H1 (cell line): ENCODE data around the gene ADORA1. TPM values are rescaled to one million over a fixed set of nuclear protein-coding genes. Genes with fewer than 3 reads are reported as not detected.

Experiments used
- CTCF ChIA-PET: fragments of 300-600 bp; sonication (Branson Sonifier 250); formaldehyde crosslinking; loops from one replicate; lab custom pipeline; 2021; ENCODE audit not compliant: partially characterized antibody; lab: Charles Lee
- POLR2A ChIA-PET: fragments of 300-600 bp; sonication (Branson Sonifier 250); formaldehyde crosslinking; loops from one replicate; lab custom pipeline; 2021; ENCODE audit warnings: inconsistent platforms; ENCODE audit not compliant: partially characterized antibody; lab: Charles Lee
- DNase-seq, 2 experiments: peaks; one replicate each; pipeline versions ENCODE4 v3.0.0 to v3.0.0-alpha.2; 2010 to 2022; ENCODE audit warnings: low spot score in 2 of 2, low read depth in 1 of 2, mixed read lengths in 1 of 2
- FAIRE-seq: peaks from 2 replicates; lab custom pipeline; 2011; peaks lifted over from hg19 to GRCh38; lab: Jason Lieb, UNC
- H2AFZ ChIP-seq: 2 replicates; pipeline ENCODE4 v1.8.1; 2012; ENCODE audit warnings: low read length, inconsistent platforms
- H2AK5ac ChIP-seq: 2 replicates; pipeline ENCODE4 v1.6.1; 2013; ENCODE audit warnings: low read depth, low read length
- H2BK120ac ChIP-seq: replicated peaks from 2 replicates; pipeline ENCODE3; 2013; ENCODE audit warnings: low read depth, low read length, inconsistent platforms
- H2BK12ac ChIP-seq: 2 replicates; pipeline ENCODE4 v1.6.1; 2013; ENCODE audit warnings: low read depth, low read length
- H2BK15ac ChIP-seq: 2 replicates; pipeline ENCODE4 v1.6.1; 2013; ENCODE audit warnings: low read length
- H2BK20ac ChIP-seq: 2 replicates; pipeline ENCODE4 v1.6.1; 2013; ENCODE audit warnings: low read length
- H2BK5ac ChIP-seq: 2 replicates; pipeline ENCODE4 v1.6.1; 2013; ENCODE audit warnings: low read depth, low read length
- H3K14ac ChIP-seq: 2 replicates; pipeline ENCODE4 v1.6.1; 2013; ENCODE audit warnings: inconsistent platforms; ENCODE audit not compliant: insufficient read length
- H3K18ac ChIP-seq: 2 replicates; pipeline ENCODE4 v1.6.1; 2013; ENCODE audit warnings: low read length; ENCODE audit errors: extremely low read depth
- H3K23ac ChIP-seq: 2 replicates; pipeline ENCODE4 v1.6.1; 2013; ENCODE audit warnings: inconsistent platforms; ENCODE audit not compliant: insufficient read length
- H3K23me2 ChIP-seq: 2 replicates; pipeline ENCODE4 v1.6.1; 2013; ENCODE audit warnings: low read depth, low read length
- H3K27ac ChIP-seq: 2 replicates; pipeline ENCODE4 v1.6.1; 2011; ENCODE audit warnings: low read depth, low read length, inconsistent platforms
- H3K27me3 ChIP-seq, 4 experiments: replicated peaks in 1 of 4; 1 replicate in 1 of 4; 2 replicates in 3 of 4; pipeline versions ENCODE4 v1.6.1 to v1.8.1; 2011 to 2013; ENCODE audit warnings: low read length in 3 of 4, mild to moderate bottlenecking in 3 of 4, inconsistent platforms in 2 of 4, mixed read lengths in 2 of 4, moderate library complexity in 1 of 4; ENCODE audit not compliant: control insufficient read depth in 3 of 4, insufficient read depth in 3 of 4; ENCODE audit errors: extremely low read depth in 1 of 4
- H3K36me3 ChIP-seq, 4 experiments: 2 replicates each; pipeline versions ENCODE4 v1.6.1 to v1.8.1; 2011 to 2013; ENCODE audit warnings: mild to moderate bottlenecking in 4 of 4, low read length in 3 of 4, moderate library complexity in 2 of 4, control low read depth in 1 of 4, inconsistent platforms in 1 of 4; ENCODE audit not compliant: insufficient read depth in 4 of 4, control insufficient read depth in 2 of 4
- H3K4ac ChIP-seq: replicated peaks from 2 replicates; pipeline ENCODE3; 2013; ENCODE audit warnings: low read length, low read depth, mixed read lengths, inconsistent platforms; ENCODE audit not compliant: insufficient read length
- H3K4me1 ChIP-seq, 4 experiments: replicated peaks in 1 of 4; 1 replicate in 1 of 4; 2 replicates in 3 of 4; pipeline versions ENCODE4 v1.6.1 to v1.8.1; 2011 to 2013; ENCODE audit warnings: low read length in 3 of 4, inconsistent platforms in 2 of 4, mixed read lengths in 1 of 4; ENCODE audit not compliant: insufficient read depth in 4 of 4, control insufficient read depth in 3 of 4
- H3K4me2 ChIP-seq, 2 experiments: 2 replicates each; pipeline versions ENCODE4 v1.6.1 to v1.8.1; 2011 to 2013; ENCODE audit warnings: low read depth in 2 of 2, low read length in 2 of 2, control low read depth in 1 of 2, inconsistent platforms in 1 of 2, mild to moderate bottlenecking in 1 of 2; ENCODE audit not compliant: insufficient read depth in 1 of 2
- H3K4me3 ChIP-seq, 4 experiments: fragments of 200-600, 300-600 bp in 1 of 4; sonication (generic), shearing (Covaris generic), sonication (Bioruptor Twin) in 1 of 4; 2 replicates each; pipeline versions ENCODE4 v1.5.1 to v1.8.1; 2011 to 2016; ENCODE audit warnings: low read length in 4 of 4, low read depth in 3 of 4, control low read depth in 2 of 4, inconsistent platforms in 2 of 4, mild to moderate bottlenecking in 2 of 4, mixed read lengths in 1 of 4, moderate library complexity in 1 of 4; ENCODE audit not compliant: insufficient read depth in 2 of 4; ENCODE audit errors: extremely low read depth in 1 of 4
- H3K56ac ChIP-seq: replicated peaks from 2 replicates; pipeline ENCODE3; 2013; ENCODE audit warnings: low read depth, mild to moderate bottlenecking, mixed read lengths, low read length, inconsistent platforms; ENCODE audit not compliant: insufficient read length
- H3K79me1 ChIP-seq: 2 replicates; pipeline ENCODE4 v1.6.1; 2013; ENCODE audit warnings: low read depth, low read length, control low read depth
- H3K79me2 ChIP-seq, 2 experiments: 2 replicates each; pipeline versions ENCODE4 v1.6.1 to v1.8.1; 2012 to 2013; ENCODE audit warnings: low read length in 2 of 2, mild to moderate bottlenecking in 2 of 2, inconsistent platforms in 1 of 2; ENCODE audit not compliant: insufficient read depth in 2 of 2, control insufficient read depth in 1 of 2
- H3K9ac ChIP-seq, 4 experiments: replicated peaks in 1 of 4; 1 replicate in 1 of 4; 2 replicates in 3 of 4; pipeline versions ENCODE4 v1.6.1 to v1.8.1; 2011 to 2013; ENCODE audit warnings: low read depth in 3 of 4, low read length in 3 of 4, control low read depth in 2 of 4, mild to moderate bottlenecking in 2 of 4, moderate library complexity in 2 of 4, inconsistent platforms in 1 of 4; ENCODE audit errors: extremely low read depth in 1 of 4
- H3K9me3 ChIP-seq, 2 experiments: 2 replicates each; pipeline versions ENCODE4 v1.6.1 to v1.8.1; 2012 to 2013; ENCODE audit warnings: mild to moderate bottlenecking in 2 of 2, moderate library complexity in 2 of 2, control low read depth in 1 of 2, inconsistent platforms in 1 of 2, low read depth in 1 of 2, low read length in 1 of 2, mixed read lengths in 1 of 2; ENCODE audit not compliant: insufficient read depth in 2 of 2
- H4K20me1 ChIP-seq, 2 experiments: replicated peaks in 1 of 2; 2 replicates each; pipeline versions ENCODE3 to v1.8.1; 2011 to 2013; ENCODE audit warnings: inconsistent platforms in 2 of 2, low read length in 2 of 2, mild to moderate bottlenecking in 1 of 2; ENCODE audit not compliant: insufficient read depth in 2 of 2, control insufficient read depth in 1 of 2
- H4K5ac ChIP-seq: 2 replicates; pipeline ENCODE4 v1.6.1; 2013; ENCODE audit warnings: low read length, low read depth, mixed read lengths, inconsistent platforms; ENCODE audit not compliant: insufficient read length
- H4K8ac ChIP-seq: 2 replicates; pipeline ENCODE4 v1.8.0; 2013; ENCODE audit warnings: mild to moderate bottlenecking, moderate library complexity, low read length, inconsistent platforms; ENCODE audit not compliant: insufficient read depth; ENCODE audit errors: extremely low read depth
- H4K91ac ChIP-seq: replicated peaks from 2 replicates; pipeline ENCODE3; 2013; ENCODE audit warnings: low read length, mixed read lengths, inconsistent platforms; ENCODE audit not compliant: insufficient read length
- ASH2L ChIP-seq: fragments of 200-600, 300-600 bp; sonication (generic); IDR thresholded peaks from one replicate; pipeline ENCODE4 v1.7.1; 2017; ENCODE audit warnings: low read length
- EGR1 ChIP-seq: IDR thresholded peaks from 2 replicates; pipeline ENCODE4 v1.6.1; 2011; ENCODE audit warnings: low read depth, low read length, borderline replicate concordance
- RBBP5 ChIP-seq: IDR thresholded peaks from 2 replicates; pipeline ENCODE4 v1.7.1; 2012; ENCODE audit warnings: low read depth, mild to moderate bottlenecking, inconsistent platforms, low read length, moderate library complexity, borderline replicate concordance
- SAP30 ChIP-seq: fragments of 300-600 bp; sonication (generic); IDR thresholded peaks from 2 replicates; pipeline ENCODE4 v1.7.1; 2012; ENCODE audit warnings: low read length, moderate library complexity, mild to moderate bottlenecking, inconsistent platforms; ENCODE audit not compliant: insufficient read depth, insufficient replicate concordance
- SIRT6 ChIP-seq: IDR thresholded peaks from one replicate; pipeline ENCODE4 v1.7.1; 2012; ENCODE audit warnings: low read length, inconsistent platforms
- SIX5 ChIP-seq: IDR thresholded peaks from 2 replicates; pipeline ENCODE4 v1.6.1; 2011; ENCODE audit warnings: mild to moderate bottlenecking, low read depth, low read length
- TAF1 ChIP-seq: IDR thresholded peaks from 2 replicates; pipeline ENCODE4 v1.6.1; 2011; ENCODE audit warnings: mild to moderate bottlenecking, low read depth, low read length
- TCF12 ChIP-seq: IDR thresholded peaks from 2 replicates; pipeline ENCODE4 v1.6.1; 2011; ENCODE audit warnings: low read depth, mild to moderate bottlenecking, low read length
- ZNF274 ChIP-seq: IDR thresholded peaks from 2 replicates; pipeline ENCODE4 v1.7.0; 2012; ENCODE audit warnings: low read length, borderline replicate concordance; ENCODE audit errors: extremely low read depth
- WGBS, 2 experiments: shearing (Covaris generic) in 1 of 2; methylation state at CpG; one replicate each; pipeline versions ENCODE4 v1.1.6 to v1.1.7; 2013 to 2015; ENCODE audit warnings: low lambda C conversion rate in 2 of 2, mixed read lengths in 2 of 2, inconsistent platforms in 1 of 2, low coverage in 1 of 2, missing lambda C conversion rate in 1 of 2; ENCODE audit not compliant: insufficient replicate concordance in 2 of 2, insufficient coverage in 1 of 2, insufficient read length in 1 of 2; ENCODE audit errors: extremely low coverage in 1 of 2, missing lambda C conversion rate in 1 of 2; 5-methylcytosine and 5-hydroxymethylcytosine counted together
- polyA plus RNA-seq, 7 experiments: library from polyadenylated mRNA; depleted of rRNA in 3 of 7; stranded (reverse) in 5 of 7; unstranded in 2 of 7; fragments of >200 nt in 5 of 7; fragments of 200-250 nt in 2 of 7; gene quantifications; 1 replicate in 5 of 7; 2 replicates in 1 of 7; 4 replicates in 1 of 7; pipeline versions ENCODE4 v1.2.1 to v1.2.3, GENCODE V29; 2011 to 2013; ENCODE audit warnings: missing spikeins in 2 of 7, mixed read lengths in 2 of 7
- total RNA-seq: library from RNA; stranded (reverse); fragmentation: NEBNext Ultra II Directional; extraction: Animal tissue kit (Norgen Biotek cat#: 25700); gene quantifications from 2 replicates; pipeline ENCODE4 v1.2.1, GENCODE V29; 2021
- TF ChIP-seq, protein P1 (sequence below): IDR thresholded peaks from 2 replicates; pipeline ENCODE4 v1.6.1; 2011; ENCODE audit warnings: low read depth, mild to moderate bottlenecking, low read length; ENCODE audit not compliant: insufficient read depth

Gene ADORA1
- total and polyA plus RNA-seq, 2 of the 8 experiments (the other 6 are each of a cell fraction or from before 2014, with no cell fraction given): 3.3 to 6.7 TPM

DNA sequence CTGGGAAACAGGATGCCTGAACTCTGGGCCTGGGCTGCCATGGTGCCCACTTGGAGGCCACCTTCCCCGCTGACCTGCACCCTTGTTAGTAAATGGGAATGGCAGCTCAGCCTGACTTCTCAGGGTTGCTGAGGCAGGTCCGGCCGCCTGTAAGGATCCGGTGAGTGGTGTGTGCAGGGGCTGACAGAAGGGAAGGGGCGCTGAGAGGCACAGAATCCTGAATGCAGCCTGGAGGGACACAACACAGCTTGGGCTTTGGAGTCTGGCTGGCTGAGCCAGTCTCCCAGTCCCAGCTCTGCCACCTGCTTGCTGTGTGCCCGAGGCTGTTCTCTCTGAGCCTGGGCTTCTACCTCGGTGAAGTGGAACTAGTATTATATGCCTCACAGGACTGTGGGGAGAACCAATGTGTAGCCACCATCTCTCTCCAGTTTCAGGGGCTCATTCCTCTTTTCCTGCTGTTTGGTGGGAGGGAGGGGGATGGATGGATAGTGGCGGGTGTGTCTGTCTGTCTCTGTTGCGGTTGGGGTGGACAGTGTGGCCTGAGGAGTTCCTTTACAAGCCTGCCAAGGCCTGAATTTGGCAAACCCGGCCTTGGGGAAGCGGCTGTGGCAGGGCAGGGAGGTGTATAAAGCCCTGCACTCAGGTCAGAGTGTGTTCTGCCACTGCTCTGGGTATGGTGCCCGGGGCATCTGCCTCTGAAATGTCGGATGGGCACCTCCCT lies 18.0 kb downstream of the ADORA1 start:
- Histone ChIP-seq H2BK15ac (peak overlapping the region; percentile 84; the same call in 1 of the 2 replicates), H2AK5ac (no peak overlapping the region), H2AFZ (no peak overlapping the region), H3K27ac (no peak overlapping the region), H2BK12ac (peak overlapping the region; percentile 44; the same call in 1 of the 2 replicates), H3K14ac (no peak overlapping the region), H3K4me3 (no peak overlapping the region), H4K91ac (no peak overlapping the region), H3K4ac (no peak overlapping the region), H3K18ac (no peak overlapping the region), H4K20me1 (no peaks in the 10 kb centered on the region), H3K23me2 (no peaks in the 10 kb centered on the region; the same call in 1 of the 2 replicates), H3K4me2 (no peak overlapping the region), H3K36me3 (no peaks in the 10 kb centered on the region), H3K56ac (no peak overlapping the region), H2BK5ac (0 out of 2 replicates have a peak overlapping the region, but pooled peaks have one; percentile 62), H3K27me3 (no peaks in the 10 kb centered on the region), H2BK120ac (no peak overlapping the region), H3K4me1 (peaks cover 7 to 34% (median 12%) of the 10 kb centered on the region in 4 experiments), H3K9me3 (peaks cover 0 to 5% of the 10 kb centered on the region in 2 experiments; a peak in 1 of 4 replicates), H3K79me2 (no peaks in the 10 kb centered on the region), H3K23ac (no peak overlapping the region), H4K8ac (no peak overlapping the region), H3K79me1 (no peaks in the 10 kb centered on the region), H3K9ac (no peak overlapping the region), H4K5ac (no peak overlapping the region), H2BK20ac (peak overlapping the region; percentile 82; the same call in 1 of the 2 replicates)
- CTCF ChIA-PET: interaction anchor here (1.2 to 49.1 kb wide), 7 partner anchors 8 to 97 kb away, joined by 4 to 1071 read pairs (median 29); partner anchors contain the start of genes ADORA1, MYBPH and PPFIA4
- FAIRE-seq (no peak), DNase-seq (no peak)
- TF ChIP-seq ASH2L (no peak), RBBP5 (no peak), SAP30 (no peak), SIRT6 (no peak), TCF12 (no peak), SIX5 (no peak), TAF1 (no peak), EGR1 (no peak), ZNF274 (no peak)
- TF ChIP-seq, protein P1, sequence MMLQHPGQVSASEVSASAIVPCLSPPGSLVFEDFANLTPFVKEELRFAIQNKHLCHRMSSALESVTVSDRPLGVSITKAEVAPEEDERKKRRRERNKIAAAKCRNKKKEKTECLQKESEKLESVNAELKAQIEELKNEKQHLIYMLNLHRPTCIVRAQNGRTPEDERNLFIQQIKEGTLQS: no peak
- POLR2A ChIA-PET: no interaction called here
- WGBS, 2 experiments: 84% methylated on average over 13 of the region's 13 CpGs; no CpG with 5 or more reads in 1 of the 2 experiments
